Heart left ventricle (tissue), 16 donors: ENCODE results near the gene ABCF1. TPM values are rescaled to one million over a fixed set of nuclear protein-coding genes. Genes with fewer than 3 reads are reported as not detected.

Experiments used
- ATAC-seq, 4 donors: fragments of 200-7000 bp; cut with Tn5 transposase; one replicate each; pipeline ENCODE4 v1.9.1; 2020 to 2022; ENCODE audit warnings: moderate library complexity in 4 of 4, mild to moderate bottlenecking in 3 of 4, moderate number of reproducible peaks in 1 of 4
- DNase-seq, 5 donors: peaks; one replicate each; pipeline ENCODE4 v3.0.0-alpha.2; 2020
- H3K27ac ChIP-seq, 12 donors: fragments of 200-600 bp; sonication (generic) in 4 of 12; one replicate each; pipeline versions ENCODE4 v1.5.0 to v1.8.0; 2016 to 2022; ENCODE audit warnings: mild to moderate bottlenecking in 2 of 12
- H3K27me3 ChIP-seq, 9 donors: fragments of 200-600 bp; sonication (generic) in 2 of 9; one replicate each; pipeline versions ENCODE4 v1.5.1 to v1.8.0; 2016 to 2022; ENCODE audit warnings: mild to moderate bottlenecking in 3 of 9
- H3K36me3 ChIP-seq, 9 donors: fragments of 200-600 bp; sonication (generic) in 2 of 9; one replicate each; pipeline versions ENCODE4 v1.5.0 to v1.8.0; 2018 to 2022; ENCODE audit warnings: mild to moderate bottlenecking in 2 of 9
- H3K4me1 ChIP-seq, 12 donors: fragments of 200-600 bp; sonication (generic) in 4 of 12; one replicate each; pipeline versions ENCODE4 v1.5.0 to v1.8.0; 2016 to 2022; ENCODE audit warnings: mild to moderate bottlenecking in 3 of 12
- H3K4me3 ChIP-seq, 12 donors: fragments of 200-600 bp; sonication (generic) in 4 of 12; one replicate each; pipeline versions ENCODE4 v1.5.0 to v1.8.0; 2017 to 2022; ENCODE audit warnings: mild to moderate bottlenecking in 9 of 12, moderate library complexity in 4 of 12
- H3K9me3 ChIP-seq, 12 donors: fragments of 200-600 bp; sonication (generic) in 4 of 12; one replicate each; pipeline versions ENCODE4 v1.5.0 to v1.8.0; 2016 to 2022; ENCODE audit warnings: mild to moderate bottlenecking in 1 of 12
- CTCF ChIP-seq, 12 donors: fragments of 200-600 bp; sonication (generic) in 4 of 12; IDR thresholded peaks; one replicate each; pipeline versions ENCODE4 v1.5.0 to v1.8.0; 2018 to 2022; ENCODE audit warnings: antibody characterized with exemption in 12 of 12, mild to moderate bottlenecking in 5 of 12
- POLR2A ChIP-seq, 2 donors: fragments of 450-650 bp; IDR thresholded peaks; one replicate each; pipeline ENCODE4 v1.6.1; 2017; ENCODE audit warnings: antibody characterized with exemption in 2 of 2, mild to moderate bottlenecking in 2 of 2, moderate library complexity in 2 of 2
- WGBS, 4 donors: extraction: QIAGEN DNeasy Blood & Tissue Kit in 2 of 4; methylation state at CpG; one replicate each; pipeline versions ENCODE4 v1.1.5 to v1.1.7; 2013 to 2018; 5-methylcytosine and 5-hydroxymethylcytosine counted together
- intact Hi-C, 10 donors: fragments of 100-400 bp; cut with DNase I; formaldehyde crosslinking; loops; one replicate each; pipeline versions ENCODE4 v1.11.1 to v1.14.2; 2022
- polyA plus RNA-seq, 2 donors: library from polyadenylated mRNA; stranded (reverse); fragments of 200-250 nt; gene quantifications; one replicate each; pipeline ENCODE4 v1.2.3, GENCODE V29; 2013
- total RNA-seq, 9 donors: library from RNA; depleted of rRNA in 2 of 9; stranded (reverse); fragments of >200 nt in 2 of 9; fragmentation: NEBNext Ultra II Directional in 3 of 9; extraction: Animal tissue kit (Norgen Biotek cat#: 25700) in 3 of 9; gene quantifications; one replicate each; pipeline versions ENCODE4 v1.1.0 to v1.2.4, GENCODE V29; 2016 to 2023
- donor health status: ischemic (EF 13 %, LVEDD 7.1; RV severe dilation, severe dysfunction).
- donor health status: healthy with polysubstance abuse.
- donor health status: DM: no; HTN: yes; CAD: no.
- donor health status: DM: no; HTN: no; CAD: no.
- donor health status: ischemic (EF 25% LVEDD 6.9; RV normal size, moderate dysfunction).
- donor health status: ischemic (EF 25% LVEDD 5.7; RV mildly dilated, moderate dysfunction).
- donor health status: healthy.
- donor health status: DM: yes; HTN: yes; CAD: no.
- donor health status: ischemic (EF 35%, LVEDD 5.7; RV mildly dilated, moderate dysfunction).
- donor health status: nonischemic (EF 11% LVEDD 7.7; RV severe dilation, severe dysfunction).
- donor health status: DM: yes; HTN: yes; CAD: no.
- donor health status: PGD.
- donor health status: ischemic (EF 29% LVEDD 5.4; RV normal size, mild dysfunction).
- donor health status: nonischemic (EF 23%, LVEDD 6.1; RV moderate dilation, normal function).

Gene ABCF1
- total and polyA plus RNA-seq, 11 donors, result 28.0 to 76.8 (median 39.8) TPM

- WGBS, 4 donors, result 73 to 82% (median 73%) methylated on average over 15 of the region's 15 CpGs
- DNase-seq, result no peak
- H3K27me3 ChIP-seq, result no peaks in the 10 kb centered on the region
- H3K4me1 ChIP-seq, result peaks cover 0 to 35% (median 0%) of the 10 kb centered on the region in 12 donors
- H3K27ac ChIP-seq, result peak overlapping the region in 6 of 12 donors; percentile 0 to 69 (median 57)
- ATAC-seq, result no peak
- intact Hi-C loops, result loop anchor here in 2 of 10 donors (2.0 kb wide), 2 partner anchors 49 to 51 kb away; no protein-coding TSS in a partner anchor
- peak overlapping the region in 1 of 12 donors; percentile 16 for H3K4me3 ChIP-seq
- no peaks in the 10 kb centered on the region for H3K36me3 ChIP-seq
- no peak for TF ChIP-seq CTCF (IDR thresholded peaks at IDR 0.05)
- TF ChIP-seq POLR2A (IDR thresholded peaks at IDR 0.05), result no peak
- no peaks in the 10 kb centered on the region for H3K9me3 ChIP-seq
Observed at GRCh38 chr6:30533460-30534294, 37.6 kb upstream of the ABCF1 start.

DNA sequence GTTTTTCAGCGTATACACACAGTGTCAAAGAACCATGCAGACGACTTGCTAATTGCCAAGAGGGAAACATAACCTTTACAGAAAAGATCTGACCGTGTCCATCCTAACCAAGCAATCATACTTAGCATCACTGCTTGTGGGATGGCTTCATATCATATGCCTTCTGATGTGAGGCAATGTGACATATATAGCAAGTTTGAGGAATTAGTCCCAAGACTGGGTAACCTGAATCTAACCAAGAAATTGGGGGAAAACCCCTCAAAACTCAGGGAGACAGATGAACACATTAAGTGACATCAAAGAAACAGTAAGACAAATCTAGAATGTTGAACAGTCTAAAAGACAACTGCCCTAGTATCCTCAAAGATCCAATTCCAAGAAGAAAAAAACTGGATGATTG, 33.3 kb upstream of the ABCF1 start:
- Histone ChIP-seq H3K9me3 (no peaks in the 10 kb centered on the region), H3K36me3 (no peaks in the 10 kb centered on the region), H3K27ac (no peak overlapping the region), H3K4me1 (peaks cover 0 to 19% (median 6%) of the 10 kb centered on the region in 12 donors), H3K27me3 (no peaks in the 10 kb centered on the region), H3K4me3 (no peak overlapping the region)
- DNase-seq (no peak), ATAC-seq (no peak)
- TF ChIP-seq CTCF (IDR thresholded peaks at IDR 0.05) (no peak), POLR2A (IDR thresholded peaks at IDR 0.05) (no peak)
- intact Hi-C loops, result no loop called here
- WGBS, 4 donors, result 82 to 87% (median 83%) methylated on average over 3 of the region's 3 CpGs

DNA sequence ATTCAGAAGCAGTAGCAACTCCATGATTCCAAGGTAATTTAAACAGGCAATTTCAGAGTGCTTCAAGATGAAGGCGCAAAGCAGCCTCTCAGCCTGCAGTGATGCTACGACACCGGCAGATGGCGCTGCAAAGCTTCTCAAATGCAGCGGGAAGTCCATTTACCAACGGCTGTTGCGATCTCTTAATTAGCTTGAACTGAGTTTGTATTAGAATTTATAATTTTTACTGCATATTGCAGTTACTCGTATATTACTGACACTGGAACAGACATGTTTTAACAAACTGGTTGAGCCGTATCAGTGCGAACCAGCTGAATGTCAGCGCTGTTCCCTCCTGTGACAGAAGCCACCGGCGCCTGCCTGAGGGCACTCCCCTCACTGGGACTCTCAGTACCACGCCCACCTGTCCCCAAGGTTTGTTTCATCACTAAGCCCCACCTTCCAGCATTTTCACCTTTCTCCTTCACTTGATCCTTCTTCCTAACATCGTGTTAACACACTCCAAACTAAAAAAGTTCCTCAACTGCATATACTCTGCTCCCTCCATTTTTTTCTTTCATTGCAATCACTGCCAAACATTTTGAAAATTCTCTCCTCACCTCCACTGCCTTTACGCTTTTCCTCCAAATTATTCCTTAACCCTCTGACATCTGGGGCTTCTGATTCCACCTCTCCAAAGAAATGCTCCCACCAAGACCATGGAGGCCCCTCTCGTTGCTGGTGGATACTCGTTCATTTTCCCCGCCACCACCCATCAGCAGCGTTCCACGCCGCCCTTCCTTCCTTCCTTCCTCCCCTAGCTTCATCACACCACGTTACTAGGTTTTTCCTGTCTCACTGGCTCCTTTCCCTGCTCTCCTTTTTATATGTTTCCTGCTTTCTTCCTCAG, 29.5 kb upstream of the ABCF1 start:
- Histone ChIP-seq H3K4me1 (peaks cover 0 to 32% (median 9%) of the 10 kb centered on the region in 12 donors), H3K36me3 (peaks cover 0 to 16% (median 14%) of the 10 kb centered on the region in 9 donors), H3K4me3 (peak overlapping the region in 11 of 12 donors; percentile 22 to 54 (median 44)), H3K9me3 (no peaks in the 10 kb centered on the region), H3K27me3 (no peaks in the 10 kb centered on the region), H3K27ac (peak overlapping the region; percentile 1 to 80 (median 63))
- peak; percentile 69 to 86 (median 77) for DNase-seq
- WGBS, 4 donors, result 11 to 12% (median 11%) methylated on average over 23 of the region's 23 CpGs
- TF ChIP-seq POLR2A (IDR thresholded peaks at IDR 0.05) (no peak), CTCF (IDR thresholded peaks at IDR 0.05) (peak; percentile 94 to 100 (median 99))
- intact Hi-C loops, result loop anchor here (1.0 to 10.0 kb wide), 10 partner anchors 52 to 183 kb away; partner anchors contain the start of genes HLA-E (in 3 of the 10), DHX16 (in 2 of the 10) and TUBB (in 1 of the 10)
- peak; percentile 63 to 82 (median 72) for ATAC-seq
